ENCODE results near the gene DIO1.

DIO1 gene

DNA sequence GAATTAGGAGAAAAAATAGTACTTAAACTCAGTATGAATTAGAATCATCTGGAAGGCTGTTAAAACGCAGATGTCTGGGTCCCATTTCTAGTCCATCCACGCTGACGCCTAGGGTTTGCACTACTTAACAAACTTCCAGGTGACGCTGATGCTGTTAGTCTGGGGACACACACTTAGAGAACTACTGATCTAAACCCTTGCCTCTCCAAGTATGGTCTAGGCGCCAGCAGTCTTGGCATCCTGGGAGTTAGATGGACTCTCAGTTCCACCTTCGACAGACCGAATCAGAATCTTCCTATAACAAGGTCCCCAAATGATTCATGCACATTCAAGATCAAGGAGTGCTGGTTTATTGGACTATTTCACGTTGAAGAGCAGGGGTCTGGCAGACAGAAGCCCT lies 11.5 kb downstream of the DIO1 start:
- no peak overlapping the region for H3K4me3 ChIP-seq (ENCODE audit: low read depth, low read length)
- no peak for DNase-seq (ENCODE audit: low read depth)
- no peak for TF ChIP-seq CTCF (IDR thresholded peaks at IDR 0.05; ENCODE audit: insufficient read depth, low read depth, low read length, missing control alignments)

GRCh38 chr1:53906121-53906520 lies 12.1 kb downstream of the DIO1 start:
- TF ChIP-seq CTCF (IDR thresholded peaks at IDR 0.05; ENCODE audit: insufficient read depth, low read depth, low read length, missing control alignments): no peak
- H3K4me3 ChIP-seq (ENCODE audit: low read depth, low read length): no peak overlapping the region
- DNase-seq (ENCODE audit: low read depth): no peak

DNA sequence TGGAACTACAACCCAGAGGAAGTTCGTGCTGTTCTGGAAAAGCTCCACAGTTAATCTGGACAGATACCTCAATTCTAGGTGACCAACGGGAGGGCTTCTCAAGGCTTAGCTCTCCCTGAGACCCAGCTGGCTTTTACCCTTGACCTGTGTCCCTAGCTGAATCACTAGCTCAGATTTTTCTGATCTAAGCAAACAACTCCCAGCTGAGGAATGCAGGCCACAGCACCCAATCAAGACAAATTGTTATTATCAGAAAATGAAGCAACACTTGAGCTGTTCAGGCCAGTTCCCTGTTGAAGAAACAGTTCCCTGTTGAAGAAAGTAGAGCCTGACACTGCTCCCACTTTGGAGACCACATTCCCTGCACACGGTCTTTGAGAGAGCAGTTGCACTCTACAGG lies 16.0 kb downstream of the DIO1 start:
- H3K4me3 ChIP-seq (ENCODE audit: low read depth, low read length): no peak overlapping the region
- no peak for TF ChIP-seq CTCF (IDR thresholded peaks at IDR 0.05; ENCODE audit: insufficient read depth, low read depth, low read length, missing control alignments)
- no peak for DNase-seq (ENCODE audit: low read depth)

DNA sequence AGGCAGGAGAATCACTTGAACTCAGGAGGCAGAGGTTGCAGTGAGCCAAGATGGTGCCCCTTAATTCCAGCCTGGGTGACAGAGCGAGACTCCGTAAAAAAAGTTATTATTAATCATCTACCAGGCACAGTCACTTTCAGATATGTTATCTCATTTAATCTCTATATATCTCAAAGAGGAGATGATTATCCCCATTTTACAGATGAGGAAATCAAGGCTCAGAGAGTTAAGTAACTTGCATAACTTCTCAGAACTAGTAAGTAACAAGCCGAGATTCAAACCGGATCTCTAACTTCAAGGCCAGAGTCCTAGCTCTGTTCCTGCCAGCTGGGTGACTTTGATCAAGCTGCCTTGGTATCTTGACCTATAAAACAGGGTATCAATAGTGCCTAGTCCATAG lies 17.5 kb downstream of the DIO1 start:
- no peak overlapping the region for H3K4me3 ChIP-seq (ENCODE audit: low read depth, low read length)
- no peak for TF ChIP-seq CTCF (IDR thresholded peaks at IDR 0.05; ENCODE audit: insufficient read depth, low read depth, low read length, missing control alignments)
- no peak for DNase-seq (ENCODE audit: low read depth)

GRCh38 chr1:53913352-53914033 lies 19.5 kb downstream of the DIO1 start:
- no peak overlapping the region for H3K4me3 ChIP-seq (ENCODE audit: low read depth, low read length)
- no peak for TF ChIP-seq CTCF (IDR thresholded peaks at IDR 0.05; ENCODE audit: insufficient read depth, low read depth, low read length, missing control alignments)
- DNase-seq (ENCODE audit: low read depth): no peak

- TF ChIP-seq CTCF (IDR thresholded peaks at IDR 0.05; ENCODE audit: insufficient read depth, low read depth, low read length, missing control alignments): no peak
- DNase-seq (ENCODE audit: low read depth): no peak
- H3K4me3 ChIP-seq (ENCODE audit: low read depth, low read length): no peak overlapping the region
Measured at GRCh38 chr1:53918343-53918742, 24.4 kb downstream of the DIO1 start.

- no peak for TF ChIP-seq CTCF (IDR thresholded peaks at IDR 0.05; ENCODE audit: insufficient read depth, low read depth, low read length, missing control alignments)
- no peak overlapping the region for H3K4me3 ChIP-seq (ENCODE audit: low read depth, low read length)
- no peak for DNase-seq (ENCODE audit: low read depth)
Measured at GRCh38 chr1:53919675-53920066, 25.7 kb downstream of the DIO1 start.

Data from GM12865 (cell line).